Measurements from ENCODE around the gene KRT6A. TPM values are rescaled to one million over a fixed set of nuclear protein-coding genes. Genes with fewer than 3 reads are reported as not detected.
"Not testable (repeated sequence)": the region's sequence is repeated elsewhere in the genome, so short reads cannot be mapped to it uniquely, and the experiment has no call there.

KRT6A gene
- total RNA-seq, 1 experiment from 2014 or later: not detected

GRCh38 chr12:52519387-52519703 lies 26.3 kb upstream of the KRT6A start:
- no peak for DNase-seq
- no peaks in the 10 kb centered on the region for H3K36me3 ChIP-seq (replicated peaks; ENCODE audit: control insufficient read depth, insufficient read depth, low read length)
- no peak overlapping the region for H3K4me3 ChIP-seq (ENCODE audit: insufficient read depth, low read depth, low read length)

GRCh38 chr12:52518574-52519386 lies 25.7 kb upstream of the KRT6A start:
- DNase-seq: peak; percentile 8
- no peaks in the 10 kb centered on the region for H3K36me3 ChIP-seq (replicated peaks; ENCODE audit: control insufficient read depth, insufficient read depth, low read length)
- no peaks in the 10 kb centered on the region for H3K27me3 ChIP-seq (ENCODE audit: control insufficient read depth, insufficient read depth, low read length)
- no peak overlapping the region for H3K4me3 ChIP-seq (ENCODE audit: insufficient read depth, low read depth, low read length)

More at GRCh38 chr12:52519387-52519703, 26.3 kb upstream of the KRT6A start:
- no peaks in the 10 kb centered on the region for H3K27me3 ChIP-seq (ENCODE audit: control insufficient read depth, insufficient read depth, low read length)

GRCh38 chr12:52517888-52518287 lies 24.8 kb upstream of the KRT6A start:
- H3K4me3 ChIP-seq (ENCODE audit: insufficient read depth, low read depth, low read length): no peak overlapping the region
- peak; percentile 10 for DNase-seq
- no peaks in the 10 kb centered on the region for H3K36me3 ChIP-seq (replicated peaks; ENCODE audit: control insufficient read depth, insufficient read depth, low read length)
- no peaks in the 10 kb centered on the region for H3K27me3 ChIP-seq (ENCODE audit: control insufficient read depth, insufficient read depth, low read length)

- Histone ChIP-seq H3K36me3 (replicated peaks; ENCODE audit: control insufficient read depth, insufficient read depth, low read length) (no peaks in the 10 kb centered on the region), H3K27me3 (ENCODE audit: control insufficient read depth, insufficient read depth, low read length) (no peaks in the 10 kb centered on the region), H3K4me3 (ENCODE audit: insufficient read depth, low read depth, low read length) (no peak overlapping the region)
- DNase-seq: peak; percentile 8
Measured at GRCh38 chr12:52517005-52517835, 24.2 kb upstream of the KRT6A start.

- DNase-seq: peak; percentile 5
- Histone ChIP-seq H3K36me3 (replicated peaks; ENCODE audit: control insufficient read depth, insufficient read depth, low read length) (no peaks in the 10 kb centered on the region), H3K27me3 (ENCODE audit: control insufficient read depth, insufficient read depth, low read length) (no peaks in the 10 kb centered on the region), H3K4me3 (ENCODE audit: insufficient read depth, low read depth, low read length) (no peak overlapping the region)
Measured at GRCh38 chr12:52515927-52516831, 23.1 kb upstream of the KRT6A start.

- Histone ChIP-seq H3K27me3 (ENCODE audit: control insufficient read depth, insufficient read depth, low read length) (no peaks in the 10 kb centered on the region), H3K4me3 (ENCODE audit: insufficient read depth, low read depth, low read length) (no peak overlapping the region), H3K36me3 (replicated peaks; ENCODE audit: control insufficient read depth, insufficient read depth, low read length) (no peaks in the 10 kb centered on the region)
- DNase-seq: no peak
Measured at GRCh38 chr12:52515319-52515646, 22.2 kb upstream of the KRT6A start.

- H3K4me3 ChIP-seq (ENCODE audit: insufficient read depth, low read depth, low read length): no peak overlapping the region
- H3K27me3 ChIP-seq (ENCODE audit: control insufficient read depth, insufficient read depth, low read length): no peaks in the 10 kb centered on the region
- H3K36me3 ChIP-seq (replicated peaks; ENCODE audit: control insufficient read depth, insufficient read depth, low read length): no peaks in the 10 kb centered on the region
- peak; percentile 2 for DNase-seq
Measured at GRCh38 chr12:52514471-52515318, 21.6 kb upstream of the KRT6A start.

- Histone ChIP-seq H3K4me3 (ENCODE audit: insufficient read depth, low read depth, low read length) (no peak overlapping the region), H3K27me3 (ENCODE audit: control insufficient read depth, insufficient read depth, low read length) (no peaks in the 10 kb centered on the region), H3K36me3 (replicated peaks; ENCODE audit: control insufficient read depth, insufficient read depth, low read length) (no peaks in the 10 kb centered on the region)
- DNase-seq: no peak
Measured at GRCh38 chr12:52513736-52514135, 20.7 kb upstream of the KRT6A start.

GRCh38 chr12:52508211-52508610 lies 15.2 kb upstream of the KRT6A start:
- no peak overlapping the region for H3K4me3 ChIP-seq (ENCODE audit: insufficient read depth, low read depth, low read length)
- H3K36me3 ChIP-seq (replicated peaks; ENCODE audit: control insufficient read depth, insufficient read depth, low read length): no peaks in the 10 kb centered on the region

GRCh38 chr12:52506858-52507715 lies 14.0 kb upstream of the KRT6A start:
- H3K4me3 ChIP-seq (ENCODE audit: insufficient read depth, low read depth, low read length): no peak overlapping the region
- H3K27me3 ChIP-seq (ENCODE audit: control insufficient read depth, insufficient read depth, low read length): no peaks in the 10 kb centered on the region
- no peaks in the 10 kb centered on the region for H3K36me3 ChIP-seq (replicated peaks; ENCODE audit: control insufficient read depth, insufficient read depth, low read length)
- peak; percentile 73 for DNase-seq

More at GRCh38 chr12:52508211-52508610, 15.2 kb upstream of the KRT6A start:
- no peaks in the 10 kb centered on the region for H3K27me3 ChIP-seq (ENCODE audit: control insufficient read depth, insufficient read depth, low read length)
- no peak for DNase-seq

- H3K27me3 ChIP-seq (ENCODE audit: control insufficient read depth, insufficient read depth, low read length): no peaks in the 10 kb centered on the region
- no peak overlapping the region for H3K4me3 ChIP-seq (ENCODE audit: insufficient read depth, low read depth, low read length)
- no peak for DNase-seq
- H3K36me3 ChIP-seq (replicated peaks; ENCODE audit: control insufficient read depth, insufficient read depth, low read length): no peaks in the 10 kb centered on the region
Measured at GRCh38 chr12:52502877-52503276, 9.8 kb upstream of the KRT6A start.

- no peak for DNase-seq
- H3K27me3 ChIP-seq (ENCODE audit: control insufficient read depth, insufficient read depth, low read length): no peaks in the 10 kb centered on the region
- H3K4me3 ChIP-seq (ENCODE audit: insufficient read depth, low read depth, low read length): no peak overlapping the region
- H3K36me3 ChIP-seq (replicated peaks; ENCODE audit: control insufficient read depth, insufficient read depth, low read length): no peaks in the 10 kb centered on the region
Measured at GRCh38 chr12:52501490-52501889, 8.4 kb upstream of the KRT6A start.

GRCh38 chr12:52500574-52500973 lies 7.5 kb upstream of the KRT6A start:
- not testable (repeated sequence) for H3K36me3 ChIP-seq (replicated peaks; ENCODE audit: control insufficient read depth, insufficient read depth, low read length); DNase-seq; H3K4me3 ChIP-seq (ENCODE audit: insufficient read depth, low read depth, low read length); H3K27me3 ChIP-seq (ENCODE audit: control insufficient read depth, insufficient read depth, low read length)

Measured in H7 (cell line).